HEK293 (cell line): ENCODE data around the gene NKD1.

ENCODE experiments used
- CTCF ChIA-PET: fragments of 350-600 bp; formaldehyde crosslinking; extraction: SDS; loops from one replicate; lab custom pipeline; 2021; ENCODE audit warnings: antibody characterized with exemption; lab: Yijun Ruan, JAX
- POLR2A ChIA-PET: fragments of 300-600 bp; formaldehyde crosslinking; extraction: SDS; loops from one replicate; lab custom pipeline; 2020; ENCODE audit warnings: antibody characterized with exemption, inconsistent platforms; lab: Yijun Ruan, JAX
- H3K27ac ChIP-seq: fragments of 200-500 bp; sonication (Bioruptor generic); 2 replicates; pipeline ENCODE4 v1.5.1; 2014; ENCODE audit warnings: low read depth, low read length, control low read depth, inconsistent platforms; ENCODE audit errors: extremely low read depth
- H3K36me3 ChIP-seq, 2 experiments: fragments of 200-500 bp in 1 of 2; sonication (Bioruptor generic) in 1 of 2; 1 replicate in 1 of 2; 2 replicates in 1 of 2; pipeline ENCODE4 v1.5.1; 2014 to 2017; ENCODE audit warnings: inconsistent platforms in 2 of 2, low read length in 2 of 2; ENCODE audit not compliant: control insufficient read depth in 2 of 2, insufficient read depth in 1 of 2
- H3K4me1 ChIP-seq: fragments of 200-500 bp; sonication (Bioruptor generic); 2 replicates; pipeline ENCODE4 v1.5.1; 2014; ENCODE audit warnings: mild to moderate bottlenecking, low read length, inconsistent platforms; ENCODE audit not compliant: control insufficient read depth, insufficient read depth
- H3K4me3 ChIP-seq: 2 replicates; pipeline ENCODE4 v1.5.1; 2011; ENCODE audit warnings: low read depth, mild to moderate bottlenecking, control low read depth, low read length, moderate library complexity
- H3K9me3 ChIP-seq: fragments of 200-500 bp; sonication (Bioruptor generic); 2 replicates; pipeline ENCODE4 v1.5.1; 2014; ENCODE audit warnings: low read depth, low read length, inconsistent platforms; ENCODE audit not compliant: control insufficient read depth, insufficient read depth
- GLI4 ChIP-seq: fragments of 450-650 bp; formaldehyde crosslinking; IDR thresholded peaks from 2 replicates; pipeline ENCODE4 v1.5.1; 2016; ENCODE audit warnings: missing biosample characterization, missing genetic modification characterization
- HOXA7 ChIP-seq: sonication (generic); formaldehyde crosslinking; IDR thresholded peaks from 2 replicates; pipeline ENCODE4 v1.8.1; 2022; ENCODE audit warnings: missing genetic modification reagents, borderline replicate concordance
- SALL2 ChIP-seq: fragments of 450-650 bp; formaldehyde crosslinking; IDR thresholded peaks from 2 replicates; pipeline ENCODE4 v1.5.0; 2017; ENCODE audit warnings: missing biosample characterization, mild to moderate bottlenecking, missing genetic modification characterization, borderline replicate concordance
- SCRT2 ChIP-seq: fragments of 450-650 bp; formaldehyde crosslinking; IDR thresholded peaks from 2 replicates; pipeline ENCODE4 v1.5.1; 2016; ENCODE audit warnings: missing biosample characterization, missing genetic modification characterization
- SETDB1 ChIP-seq: IDR thresholded peaks from one replicate; pipeline ENCODE4 v1.6.1; 2017; ENCODE audit warnings: mild to moderate bottlenecking, low read length, moderate library complexity, mixed read lengths; ENCODE audit not compliant: insufficient read length
- ZBTB7A ChIP-seq: fragments of 450-650 bp; formaldehyde crosslinking; IDR thresholded peaks from 2 replicates; pipeline ENCODE4 v1.5.1; 2016; ENCODE audit warnings: low read depth, missing biosample characterization, missing genetic modification characterization
- ZNF366 ChIP-seq: fragments of 450-650 bp; formaldehyde crosslinking; conservative IDR thresholded peaks from 2 replicates; pipeline ENCODE4 v1.5.1; 2016; ENCODE audit warnings: missing biosample characterization, missing genetic modification characterization
- ZNF433 ChIP-seq: fragments of 450-650 bp; formaldehyde crosslinking; IDR thresholded peaks from 2 replicates; pipeline ENCODE4 v1.5.1; 2016; ENCODE audit warnings: missing biosample characterization, missing genetic modification characterization, low read depth
- ZNF560 ChIP-seq: fragments of 450-650 bp; formaldehyde crosslinking; IDR thresholded peaks from 2 replicates; pipeline ENCODE4 v1.5.1; 2017; ENCODE audit warnings: missing biosample characterization, missing genetic modification characterization, borderline replicate concordance
- ZNF600 ChIP-seq: fragments of 450-650 bp; formaldehyde crosslinking; IDR thresholded peaks from 2 replicates; pipeline ENCODE4 v1.5.1; 2016; ENCODE audit warnings: missing biosample characterization, missing genetic modification characterization
- ZNF645 ChIP-seq: fragments of 450-650 bp; formaldehyde crosslinking; IDR thresholded peaks from 2 replicates; pipeline ENCODE4; 2016; ENCODE audit warnings: missing biosample characterization, missing genetic modification characterization
- ZNF660 ChIP-seq: fragments of 450-650 bp; IDR thresholded peaks from 2 replicates; pipeline ENCODE4 v1.5.1; 2018; ENCODE audit warnings: missing biosample characterization, mild to moderate bottlenecking, missing genetic modification characterization
- ZNF777 ChIP-seq: fragments of 450-650 bp; formaldehyde crosslinking; IDR thresholded peaks from 2 replicates; pipeline ENCODE4 v1.5.1; 2017; ENCODE audit warnings: missing biosample characterization, missing genetic modification characterization, borderline replicate concordance
- ZNF785 ChIP-seq: fragments of 450-650 bp; formaldehyde crosslinking; IDR thresholded peaks from 2 replicates; pipeline ENCODE4 v1.5.1; 2016; ENCODE audit warnings: missing biosample characterization, missing genetic modification characterization
- ZSCAN23 ChIP-seq: fragments of 450-650 bp; formaldehyde crosslinking; IDR thresholded peaks from 2 replicates; pipeline ENCODE4 v1.5.1; 2016; ENCODE audit warnings: missing biosample characterization, missing genetic modification characterization
- TF ChIP-seq, protein P1 (sequence below): fragments of 450-650 bp; formaldehyde crosslinking; IDR thresholded peaks from 2 replicates; pipeline ENCODE4 v1.5.1; 2016; ENCODE audit warnings: missing biosample characterization, missing genetic modification characterization
- TF ChIP-seq, protein P2 (sequence below): fragments of 450-650 bp; formaldehyde crosslinking; IDR thresholded peaks from 2 replicates; pipeline ENCODE4 v1.5.1; 2016; ENCODE audit warnings: missing biosample characterization, missing genetic modification characterization, low read depth
- TF ChIP-seq, protein P3 (sequence below): fragments of 450-650 bp; formaldehyde crosslinking; IDR thresholded peaks from 2 replicates; pipeline ENCODE4 v1.5.1; 2016; ENCODE audit warnings: missing biosample characterization, missing genetic modification characterization
- TF ChIP-seq, protein P4 (sequence below): fragments of 450-650 bp; formaldehyde crosslinking; IDR thresholded peaks from 2 replicates; pipeline ENCODE4 v1.5.1; 2017; ENCODE audit warnings: missing biosample characterization, missing genetic modification characterization

The NKD1 gene

GRCh38 chr16:50526249-50526648, 21.9 kb upstream of the NKD1 start:
- H3K36me3 ChIP-seq, result no peaks in the 10 kb centered on the region
- ChIA-PET POLR2A (no interaction called here), CTCF (no interaction called here)
- no peak for TF ChIP-seq SETDB1
- no peak for TF ChIP-seq ZNF366
- no peak for TF ChIP-seq ZNF433 (tag by site-specific recombination)
- no peak for TF ChIP-seq ZSCAN23 (tag by site-specific recombination)
- TF ChIP-seq, protein P1, sequence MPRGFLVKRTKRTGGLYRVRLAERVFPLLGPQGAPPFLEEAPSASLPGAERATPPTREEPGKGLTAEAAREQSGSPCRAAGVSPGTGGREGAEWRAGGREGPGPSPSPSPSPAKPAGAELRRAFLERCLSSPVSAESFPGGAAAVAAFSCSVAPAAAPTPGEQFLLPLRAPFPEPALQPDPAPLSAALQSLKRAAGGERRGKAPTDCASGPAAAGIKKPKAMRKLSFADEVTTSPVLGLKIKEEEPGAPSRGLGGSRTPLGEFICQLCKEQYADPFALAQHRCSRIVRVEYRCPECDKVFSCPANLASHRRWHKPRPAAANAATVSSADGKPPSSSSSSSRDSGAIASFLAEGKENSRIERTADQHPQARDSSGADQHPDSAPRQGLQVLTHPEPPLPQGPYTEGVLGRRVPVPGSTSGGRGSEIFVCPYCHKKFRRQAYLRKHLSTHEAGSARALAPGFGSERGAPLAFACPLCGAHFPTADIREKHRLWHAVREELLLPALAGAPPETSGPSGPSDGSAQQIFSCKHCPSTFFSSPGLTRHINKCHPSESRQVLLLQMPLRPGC, result no peak
- no peak for TF ChIP-seq ZNF777
- TF ChIP-seq ZNF645 (tag by site-specific recombination), result no peak
- no peaks in the 10 kb centered on the region for H3K4me1 ChIP-seq
- H3K9me3 ChIP-seq, result no peaks in the 10 kb centered on the region
- no peak overlapping the region for H3K27ac ChIP-seq
- H3K4me3 ChIP-seq, result no peak overlapping the region

- H3K4me1 ChIP-seq, result no peaks in the 10 kb centered on the region
- TF ChIP-seq HOXA7, result no peak
- TF ChIP-seq, protein P2, sequence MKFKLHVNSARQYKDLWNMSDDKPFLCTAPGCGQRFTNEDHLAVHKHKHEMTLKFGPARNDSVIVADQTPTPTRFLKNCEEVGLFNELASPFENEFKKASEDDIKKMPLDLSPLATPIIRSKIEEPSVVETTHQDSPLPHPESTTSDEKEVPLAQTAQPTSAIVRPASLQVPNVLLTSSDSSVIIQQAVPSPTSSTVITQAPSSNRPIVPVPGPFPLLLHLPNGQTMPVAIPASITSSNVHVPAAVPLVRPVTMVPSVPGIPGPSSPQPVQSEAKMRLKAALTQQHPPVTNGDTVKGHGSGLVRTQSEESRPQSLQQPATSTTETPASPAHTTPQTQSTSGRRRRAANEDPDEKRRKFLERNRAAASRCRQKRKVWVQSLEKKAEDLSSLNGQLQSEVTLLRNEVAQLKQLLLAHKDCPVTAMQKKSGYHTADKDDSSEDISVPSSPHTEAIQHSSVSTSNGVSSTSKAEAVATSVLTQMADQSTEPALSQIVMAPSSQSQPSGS, result no peak
- TF ChIP-seq, all 188 proteins: peak for 0
- Histone ChIP-seq H3K27ac (no peak overlapping the region), H3K9me3 (no peaks in the 10 kb centered on the region), H3K4me3 (no peak overlapping the region), H3K36me3 (no peaks in the 10 kb centered on the region)
- CTCF ChIA-PET, result no interaction called here
- POLR2A ChIA-PET, result no interaction called here
Measured at GRCh38 chr16:50526796-50527195, 21.4 kb upstream of the NKD1 start.

DNA sequence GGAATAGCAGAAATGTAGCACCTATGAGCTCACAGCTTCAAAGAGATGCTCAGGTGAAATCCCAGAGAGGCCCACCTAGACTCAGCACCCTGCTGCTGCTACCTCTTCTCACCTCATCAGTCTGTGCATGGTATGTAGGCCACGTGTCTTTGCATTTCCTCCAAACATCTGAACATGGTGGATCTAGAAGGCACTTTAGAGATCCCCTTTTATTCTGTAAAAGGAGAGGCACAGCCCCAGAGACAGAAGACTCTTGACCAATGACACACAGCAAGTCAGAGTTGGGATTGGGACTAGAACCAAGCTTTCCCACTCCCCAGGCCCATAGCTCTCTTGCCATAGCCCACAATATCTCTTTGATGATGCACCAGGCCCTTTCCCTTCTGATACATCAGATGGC, 19.4 kb upstream of the NKD1 start:
- ChIA-PET CTCF (interaction anchor here (0.6 to 2.1 kb wide), 3 partner anchors 12 to 278 kb away, joined by 3 to 6 read pairs (median 5); no protein-coding TSS in a partner anchor), POLR2A (no interaction called here)
- TF ChIP-seq ZBTB7A (tag by site-specific recombination), result no peak
- no peak for TF ChIP-seq ZNF660 (tag by site-specific recombination)
- no peak for TF ChIP-seq ZNF785 (tag by site-specific recombination)
- no peak for TF ChIP-seq ZNF560
- TF ChIP-seq, protein P3, sequence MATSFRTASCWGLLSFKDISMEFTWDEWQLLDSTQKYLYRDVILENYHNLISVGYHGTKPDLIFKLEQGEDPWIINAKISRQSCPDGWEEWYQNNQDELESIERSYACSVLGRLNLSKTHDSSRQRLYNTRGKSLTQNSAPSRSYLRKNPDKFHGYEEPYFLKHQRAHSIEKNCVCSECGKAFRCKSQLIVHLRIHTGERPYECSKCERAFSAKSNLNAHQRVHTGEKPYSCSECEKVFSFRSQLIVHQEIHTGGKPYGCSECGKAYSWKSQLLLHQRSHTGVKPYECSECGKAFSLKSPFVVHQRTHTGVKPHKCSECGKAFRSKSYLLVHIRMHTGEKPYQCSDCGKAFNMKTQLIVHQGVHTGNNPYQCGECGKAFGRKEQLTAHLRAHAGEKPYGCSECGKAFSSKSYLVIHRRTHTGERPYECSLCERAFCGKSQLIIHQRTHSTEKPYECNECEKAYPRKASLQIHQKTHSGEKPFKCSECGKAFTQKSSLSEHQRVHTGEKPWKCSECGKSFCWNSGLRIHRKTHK (tag by site-specific recombination), result no peak
- TF ChIP-seq, protein P4, sequence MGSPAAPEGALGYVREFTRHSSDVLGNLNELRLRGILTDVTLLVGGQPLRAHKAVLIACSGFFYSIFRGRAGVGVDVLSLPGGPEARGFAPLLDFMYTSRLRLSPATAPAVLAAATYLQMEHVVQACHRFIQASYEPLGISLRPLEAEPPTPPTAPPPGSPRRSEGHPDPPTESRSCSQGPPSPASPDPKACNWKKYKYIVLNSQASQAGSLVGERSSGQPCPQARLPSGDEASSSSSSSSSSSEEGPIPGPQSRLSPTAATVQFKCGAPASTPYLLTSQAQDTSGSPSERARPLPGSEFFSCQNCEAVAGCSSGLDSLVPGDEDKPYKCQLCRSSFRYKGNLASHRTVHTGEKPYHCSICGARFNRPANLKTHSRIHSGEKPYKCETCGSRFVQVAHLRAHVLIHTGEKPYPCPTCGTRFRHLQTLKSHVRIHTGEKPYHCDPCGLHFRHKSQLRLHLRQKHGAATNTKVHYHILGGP (tag by site-specific recombination), result no peak
- no peak for TF ChIP-seq GLI4 (tag by site-specific recombination)
- no peak for TF ChIP-seq ZNF600 (tag by site-specific recombination)
- no peak for TF ChIP-seq HOXA7
- TF ChIP-seq SALL2 (tag by site-specific recombination), result no peak
- TF ChIP-seq SCRT2 (tag by site-specific recombination), result no peak
- no peaks in the 10 kb centered on the region for H3K4me1 ChIP-seq
- H3K36me3 ChIP-seq, result no peaks in the 10 kb centered on the region
- no peak overlapping the region for H3K27ac ChIP-seq
- H3K4me3 ChIP-seq, result no peak overlapping the region
- H3K9me3 ChIP-seq, result no peaks in the 10 kb centered on the region
